Measurements from ENCODE around the gene AGPS. TPM values are rescaled to one million over a fixed set of nuclear protein-coding genes. Genes with fewer than 3 reads are reported as not detected.

Gene AGPS
- total and polyA plus RNA-seq, 2 donors (not counting 1 experiment from before 2014, with no cell fraction given): 15.9 to 18.0 TPM

GRCh38 chr2:177543007-177543760 lies 150.6 kb downstream of the AGPS start:
- Histone ChIP-seq H3K4me2 (ENCODE audit: extremely low read depth, insufficient read depth, low read length) (no peak overlapping the region), H3K4me1 (ENCODE audit: control insufficient read depth, extremely low read depth, insufficient read depth, low read length) (no peaks in the 10 kb centered on the region), H3K27ac (ENCODE audit: insufficient read depth, low read length) (no peak overlapping the region), H4K20me1 (ENCODE audit: control insufficient read depth, extremely low read depth, insufficient read depth, low read length) (no peaks in the 10 kb centered on the region), H3K36me3 (ENCODE audit: control insufficient read depth, insufficient read depth, low read length) (no peaks in the 10 kb centered on the region), H3K27me3 (ENCODE audit: control insufficient read depth, insufficient read depth, low read length) (no peaks in the 10 kb centered on the region), H3K4me3 (replicated peaks in 1 of 4; ENCODE audit: control extremely low read depth in 1 of 4, insufficient read depth in 1 of 4, low read depth in 3 of 4, low read length in 4 of 4) (no peak overlapping the region), H3K9me3 (ENCODE audit: control insufficient read depth, insufficient read depth, low read depth, low read length) (no peaks in the 10 kb centered on the region), H3K9ac (ENCODE audit: insufficient read depth, low read length) (no peak overlapping the region), H2AFZ (ENCODE audit: low read length) (no peak overlapping the region), H3K79me2 (ENCODE audit: control insufficient read depth, insufficient read depth, low read length) (no peaks in the 10 kb centered on the region)
- no peak for TF ChIP-seq CTCF (conservative IDR thresholded peaks at IDR 0.05 in 1 of 2, IDR thresholded peaks at IDR 0.05 in 1 of 2; ENCODE audit: low read depth in 1 of 2, low read length in 2 of 2)
- no peak for TF ChIP-seq EZH2 (IDR thresholded peaks at IDR 0.05; ENCODE audit: low read length, missing control alignments)
- peak; percentile 49 to 89 for DNase-seq (ENCODE audit: low read depth in 2 of 2)

GRCh38 chr2:177545143-177545542 lies 152.6 kb downstream of the AGPS start:
- H4K20me1 ChIP-seq (ENCODE audit: control insufficient read depth, extremely low read depth, insufficient read depth, low read length): no peaks in the 10 kb centered on the region
- no peak for DNase-seq (ENCODE audit: low read depth in 2 of 2)
- no peaks in the 10 kb centered on the region for H3K4me1 ChIP-seq (ENCODE audit: control insufficient read depth, extremely low read depth, insufficient read depth, low read length)
- no peaks in the 10 kb centered on the region for H3K27me3 ChIP-seq (ENCODE audit: control insufficient read depth, insufficient read depth, low read length)
- H3K4me3 ChIP-seq (replicated peaks in 1 of 4; ENCODE audit: control extremely low read depth in 1 of 4, insufficient read depth in 1 of 4, low read depth in 3 of 4, low read length in 4 of 4): no peak overlapping the region
- H3K9me3 ChIP-seq (ENCODE audit: control insufficient read depth, insufficient read depth, low read depth, low read length): no peaks in the 10 kb centered on the region
- H3K79me2 ChIP-seq (ENCODE audit: control insufficient read depth, insufficient read depth, low read length): no peaks in the 10 kb centered on the region
- H2AFZ ChIP-seq (ENCODE audit: low read length): no peak overlapping the region
- no peak overlapping the region for H3K9ac ChIP-seq (ENCODE audit: insufficient read depth, low read length)
- no peak overlapping the region for H3K4me2 ChIP-seq (ENCODE audit: extremely low read depth, insufficient read depth, low read length)
- no peaks in the 10 kb centered on the region for H3K36me3 ChIP-seq (ENCODE audit: control insufficient read depth, insufficient read depth, low read length)
- no peak overlapping the region for H3K27ac ChIP-seq (ENCODE audit: insufficient read depth, low read length)
- TF ChIP-seq EZH2 (IDR thresholded peaks at IDR 0.05; ENCODE audit: low read length, missing control alignments): no peak
- TF ChIP-seq CTCF (conservative IDR thresholded peaks at IDR 0.05 in 1 of 2, IDR thresholded peaks at IDR 0.05 in 1 of 2; ENCODE audit: low read depth in 1 of 2, low read length in 2 of 2): no peak

- no peak for DNase-seq (ENCODE audit: low read depth in 2 of 2)
- Histone ChIP-seq H3K27ac (ENCODE audit: insufficient read depth, low read length) (no peak overlapping the region), H3K4me3 (replicated peaks in 1 of 4; ENCODE audit: control extremely low read depth in 1 of 4, insufficient read depth in 1 of 4, low read depth in 3 of 4, low read length in 4 of 4) (no peak overlapping the region), H3K9me3 (ENCODE audit: control insufficient read depth, insufficient read depth, low read depth, low read length) (no peaks in the 10 kb centered on the region), H3K4me1 (ENCODE audit: control insufficient read depth, extremely low read depth, insufficient read depth, low read length) (no peaks in the 10 kb centered on the region), H3K27me3 (ENCODE audit: control insufficient read depth, insufficient read depth, low read length) (no peaks in the 10 kb centered on the region), H2AFZ (ENCODE audit: low read length) (no peak overlapping the region), H4K20me1 (ENCODE audit: control insufficient read depth, extremely low read depth, insufficient read depth, low read length) (no peaks in the 10 kb centered on the region), H3K9ac (ENCODE audit: insufficient read depth, low read length) (no peak overlapping the region), H3K79me2 (ENCODE audit: control insufficient read depth, insufficient read depth, low read length) (no peaks in the 10 kb centered on the region), H3K4me2 (ENCODE audit: extremely low read depth, insufficient read depth, low read length) (no peak overlapping the region), H3K36me3 (ENCODE audit: control insufficient read depth, insufficient read depth, low read length) (no peaks in the 10 kb centered on the region)
- no peak for TF ChIP-seq CTCF (conservative IDR thresholded peaks at IDR 0.05 in 1 of 2, IDR thresholded peaks at IDR 0.05 in 1 of 2; ENCODE audit: low read depth in 1 of 2, low read length in 2 of 2)
- TF ChIP-seq EZH2 (IDR thresholded peaks at IDR 0.05; ENCODE audit: low read length, missing control alignments): no peak
Measured at GRCh38 chr2:177545981-177546585, 153.5 kb downstream of the AGPS start.
